ENCODE data around the gene FAM43B. TPM values are rescaled to one million over a fixed set of nuclear protein-coding genes. Genes with fewer than 3 reads are reported as not detected.

Gene FAM43B
- total RNA-seq, 4 donors from 2014 or later: 0.15 to 0.62 TPM; not detected in 2

GRCh38 chr1:20597650-20598049, 45.3 kb downstream of the FAM43B start:
- DNase-seq (ENCODE audit: low spot score in 2 of 2): no peak
- 72 to 78% methylated on average over 3 of the region's 3 CpGs for whole genome bisulfite sequencing, 2 donors
- TF ChIP-seq CTCF (IDR thresholded peaks at IDR 0.05): no peak
- no peak for TF ChIP-seq POLR2A (IDR thresholded peaks at IDR 0.05)
- intact Hi-C loops (cut with DNase I; ENCODE audit: low total_unique reads): no loop called here
- no peak overlapping the region for H3K4me3 ChIP-seq (ENCODE audit: low read depth, poor library complexity, severe bottlenecking)

GRCh38 chr1:20600156-20600555, 47.8 kb downstream of the FAM43B start:
- no peak for TF ChIP-seq POLR2A (IDR thresholded peaks at IDR 0.05)
- no peak for TF ChIP-seq CTCF (IDR thresholded peaks at IDR 0.05)
- no peak for DNase-seq (ENCODE audit: low spot score in 2 of 2)
- H3K4me3 ChIP-seq (ENCODE audit: low read depth, poor library complexity, severe bottlenecking): no peak overlapping the region
- 81% methylated on average over 5 of the region's 5 CpGs for WGBS, 2 donors
- intact Hi-C loops (cut with DNase I; ENCODE audit: low total_unique reads): no loop called here

GRCh38 chr1:20601129-20601825, 48.9 kb downstream of the FAM43B start:
- intact Hi-C loops (cut with DNase I; ENCODE audit: low total_unique reads): no loop called here
- no peak for TF ChIP-seq POLR2A (IDR thresholded peaks at IDR 0.05)
- no peak for TF ChIP-seq CTCF (IDR thresholded peaks at IDR 0.05)
- H3K4me3 ChIP-seq (ENCODE audit: low read depth, poor library complexity, severe bottlenecking): no peak overlapping the region
- no peak for DNase-seq (ENCODE audit: low spot score in 2 of 2)
- 62 to 63% methylated on average over 5 of the region's 5 CpGs for WGBS, 2 donors

- H3K4me3 ChIP-seq (ENCODE audit: low read depth, poor library complexity, severe bottlenecking): no peak overlapping the region
- intact Hi-C loops (cut with DNase I; ENCODE audit: low total_unique reads): no loop called here
- 77 to 78% methylated on average over 4 of the region's 4 CpGs for WGBS, 2 donors
- TF ChIP-seq CTCF (IDR thresholded peaks at IDR 0.05) (no peak), POLR2A (IDR thresholded peaks at IDR 0.05) (no peak)
- DNase-seq (ENCODE audit: low spot score in 2 of 2): no peak
These were observed 50.6 kb downstream of the FAM43B start for GRCh38 chr1:20602851-20603450.

GRCh38 chr1:20603504-20604464, 51.4 kb downstream of the FAM43B start:
- no peak for DNase-seq (ENCODE audit: low spot score in 2 of 2)
- H3K4me3 ChIP-seq (ENCODE audit: low read depth, poor library complexity, severe bottlenecking): no peak overlapping the region
- no peak for TF ChIP-seq CTCF (IDR thresholded peaks at IDR 0.05)
- no peak for TF ChIP-seq POLR2A (IDR thresholded peaks at IDR 0.05)
- intact Hi-C loops (cut with DNase I; ENCODE audit: low total_unique reads): no loop called here
- WGBS, 2 donors: 90 to 92% methylated on average over 9 of the region's 9 CpGs

Other genes starting within 250 kb of the FAM43B start
- gene CAMK2N1, start 66.4 kb upstream of the FAM43B start, total RNA-seq: 10 to 100 TPM in 2 of 4 donors, 1 to 10 TPM in 2; 3.8 to 13.3 (median 8.4) TPM
- gene MUL1, start 44.4 kb upstream of the FAM43B start, total RNA-seq: 10 to 100 TPM; 32.7 to 46.2 (median 37.4) TPM
- gene CDA, start 36.5 kb downstream of the FAM43B start, total RNA-seq: 10 to 100 TPM in 3 of 4 donors, 1 to 10 TPM in 1; 5.3 to 24.1 (median 18.5) TPM
- 100 to 1,000 TPM; 149 to 173 (median 161) TPM for gene PINK1, start 80.9 kb downstream of the FAM43B start, total RNA-seq
- gene DDOST, start 108.8 kb downstream of the FAM43B start, total RNA-seq: 100 to 1,000 TPM in 2 of 4 donors, 10 to 100 TPM in 2; 72.4 to 146 (median 113) TPM
- 1 to 10 TPM in 3 of 4 donors, under 1 TPM in 1; 0.30 to 5.7 (median 2.2) TPM for gene KIF17, start 165.4 kb downstream of the FAM43B start, total RNA-seq
- gene SH2D5, start 180.1 kb downstream of the FAM43B start, total RNA-seq: 1 to 10 TPM in 1 of 4 donors, under 1 TPM in 3; 0.11 to 1.0 (median 0.18) TPM
- 100 to 1,000 TPM; 154 to 242 (median 190) TPM for gene HP1BP3, start 234.7 kb downstream of the FAM43B start, total RNA-seq